ENCODE measurements around the gene USP3.
"Not testable (repeated sequence)": the region's sequence is repeated elsewhere in the genome, so short reads cannot be mapped to it uniquely, and the experiment has no call there.

The USP3 gene

GRCh38 chr15:63517202-63517601 is 12.8 kb downstream of the USP3 start:
- no peak for DNase-seq

GRCh38 chr15:63517628-63518027 is 13.2 kb downstream of the USP3 start:
- DNase-seq = no peak

GRCh38 chr15:63519041-63519440 is 14.6 kb downstream of the USP3 start:
- DNase-seq = no peak

GRCh38 chr15:63519548-63520178 is 15.3 kb downstream of the USP3 start:
- DNase-seq = no peak

GRCh38 chr15:63520462-63520861 is 16.1 kb downstream of the USP3 start:
- not testable (repeated sequence) for DNase-seq

- no peak for DNase-seq
Observed at GRCh38 chr15:63522225-63522578, 17.8 kb downstream of the USP3 start.

- no peak for DNase-seq
Observed at GRCh38 chr15:63523306-63523990, 19.1 kb downstream of the USP3 start.

- no peak for DNase-seq
Observed at GRCh38 chr15:63524316-63525015, 20.1 kb downstream of the USP3 start.

GRCh38 chr15:63526401-63526800 is 22.0 kb downstream of the USP3 start:
- no peak for DNase-seq

GRCh38 chr15:63528138-63528659 is 23.8 kb downstream of the USP3 start:
- no peak for DNase-seq

- DNase-seq = no peak
Observed at GRCh38 chr15:63530235-63530634, 25.8 kb downstream of the USP3 start.

- no peak for DNase-seq
Observed at GRCh38 chr15:63530752-63531299, 26.4 kb downstream of the USP3 start.

- no peak for DNase-seq
Observed at GRCh38 chr15:63531586-63531985, 27.2 kb downstream of the USP3 start.

- DNase-seq = no peak
Observed at GRCh38 chr15:63532307-63532744, 27.9 kb downstream of the USP3 start.

GRCh38 chr15:63534888-63535287 is 30.5 kb downstream of the USP3 start:
- not testable (repeated sequence) for DNase-seq

- no peak for DNase-seq
Observed at GRCh38 chr15:63535689-63536088, 31.3 kb downstream of the USP3 start.

- no peak for DNase-seq
Observed at GRCh38 chr15:63538876-63539275, 34.5 kb downstream of the USP3 start.

- DNase-seq = peak; percentile 47
Observed at GRCh38 chr15:63539521-63539920, 35.1 kb downstream of the USP3 start.

GRCh38 chr15:63539998-63540397 is 35.6 kb downstream of the USP3 start:
- DNase-seq = no peak

- DNase-seq = no peak
Observed at GRCh38 chr15:63540449-63540848, 36.1 kb downstream of the USP3 start.

GRCh38 chr15:63544258-63545026 is 40.0 kb downstream of the USP3 start:
- peak; percentile 15 for DNase-seq

GRCh38 chr15:63545520-63545919 is 41.1 kb downstream of the USP3 start:
- DNase-seq = peak; percentile 79

- no peak for DNase-seq
Observed at GRCh38 chr15:63551400-63551799, 47.0 kb downstream of the USP3 start.

Measured in hematopoietic multipotent progenitor cell treated with erythropoietin and hydrocortisone succinate and interleukin-3 and kit ligand, for 8 days (in vitro differentiated cells).